D721Med (cell line): ENCODE data around the gene SETD1B.

Experiments used
- DNase-seq: peaks from one replicate; pipeline ENCODE4 v3.0.0; 2011; ENCODE audit warnings: low spot score; ENCODE audit not compliant: insufficient read length
- FAIRE-seq: peaks from 2 replicates; lab custom pipeline; 2011; peaks lifted over from hg19 to GRCh38; lab: Jason Lieb, UNC
- CTCF ChIP-seq: IDR thresholded peaks from 2 replicates; pipeline ENCODE4 v1.5.1; 2012; ENCODE audit warnings: mild to moderate bottlenecking, control low read depth; ENCODE audit not compliant: insufficient read depth; ENCODE audit errors: missing control alignments

The SETD1B gene

GRCh38 chr12:121797937-121798786 lies 5.6 kb upstream of the SETD1B start:
- FAIRE-seq: no peak
- DNase-seq: no peak
- TF ChIP-seq CTCF: no peak

GRCh38 chr12:121798787-121799155 lies 5.0 kb upstream of the SETD1B start:
- no peak for TF ChIP-seq CTCF
- FAIRE-seq (no peak), DNase-seq (no peak)

- no peak for FAIRE-seq
- DNase-seq: no peak
- TF ChIP-seq CTCF: no peak
Measured at GRCh38 chr12:121799156-121799841, 4.5 kb upstream of the SETD1B start.

- no peak for TF ChIP-seq CTCF
- no peak for FAIRE-seq
- no peak for DNase-seq
Measured at GRCh38 chr12:121799842-121800693, 3.7 kb upstream of the SETD1B start.

GRCh38 chr12:121800694-121801594 lies 2.9 kb upstream of the SETD1B start:
- DNase-seq: no peak

More at GRCh38 chr12:121800694-121801594, 2.9 kb upstream of the SETD1B start:
- no peak for FAIRE-seq
- TF ChIP-seq CTCF: no peak
